CD4-positive, CD25-positive, alpha-beta regulatory T cell (primary cell): Measurements from ENCODE around the gene STMND1. TPM values are rescaled to one million over a fixed set of nuclear protein-coding genes. Genes with fewer than 3 reads are reported as not detected.

Experiments used
- ATAC-seq, 2 donors: fragments of 150-1000 bp; cut with Tn5 transposase; one replicate each; pipeline ENCODE4 v1.10.0; 2021; ENCODE audit warnings: low read depth in 2 of 2, moderate number of reproducible peaks in 2 of 2, moderate library complexity in 1 of 2
- DNase-seq, 3 donors: peaks; one replicate each; pipeline versions ENCODE4 v3.0.0 to v3.0.0-alpha.2; 2012 to 2022; ENCODE audit warnings: mixed read lengths in 1 of 3
- H3K27ac ChIP-seq: one replicate; pipeline ENCODE4 v1.7.0; 2013; ENCODE audit warnings: mild to moderate bottlenecking, low read length; ENCODE audit not compliant: insufficient read depth, poor library complexity, severe bottlenecking
- H3K27me3 ChIP-seq: one replicate; pipeline ENCODE4 v1.7.0; 2013; ENCODE audit warnings: low read length; ENCODE audit not compliant: control insufficient read depth, insufficient read depth
- H3K36me3 ChIP-seq: one replicate; pipeline ENCODE4 v1.7.0; 2013; ENCODE audit warnings: mild to moderate bottlenecking, low read length, moderate library complexity; ENCODE audit not compliant: control insufficient read depth, insufficient read depth
- H3K4me1 ChIP-seq: 2 replicates; pipeline ENCODE4 v1.7.0; 2013; ENCODE audit warnings: mild to moderate bottlenecking, low read length; ENCODE audit not compliant: insufficient read depth, control insufficient read depth, poor library complexity, severe bottlenecking
- H3K4me3 ChIP-seq: one replicate; pipeline ENCODE4 v1.7.0; 2013; ENCODE audit warnings: low read depth, mild to moderate bottlenecking, low read length, moderate library complexity
- H3K9me3 ChIP-seq, 2 experiments: 1 replicate in 1 of 2; 2 replicates in 1 of 2; pipeline ENCODE4 v1.7.0; 2013; ENCODE audit warnings: low read length in 2 of 2, mild to moderate bottlenecking in 1 of 2, moderate library complexity in 1 of 2; ENCODE audit not compliant: control insufficient read depth in 2 of 2
- H3K27ac Mint-ChIP-seq, 3 donors: one replicate each; pipeline ENCODE4 v1.8.0; 2020 to 2022; ENCODE audit warnings: mild to moderate bottlenecking in 3 of 3, mixed read lengths in 3 of 3, moderate library complexity in 2 of 3
- H3K27me3 Mint-ChIP-seq: one replicate; pipeline ENCODE4 v1.8.0; 2022; ENCODE audit warnings: mild to moderate bottlenecking, mixed read lengths
- H3K36me3 Mint-ChIP-seq: one replicate; pipeline ENCODE4 v1.8.0; 2020; ENCODE audit warnings: mixed read lengths
- H3K4me1 Mint-ChIP-seq, 4 donors: one replicate each; pipeline ENCODE4 v1.8.0; 2020 to 2022; ENCODE audit warnings: mixed read lengths in 4 of 4, mild to moderate bottlenecking in 1 of 4
- H3K4me3 Mint-ChIP-seq, 4 donors: one replicate each; pipeline ENCODE4 v1.8.0; 2020 to 2022; ENCODE audit warnings: mild to moderate bottlenecking in 4 of 4, mixed read lengths in 4 of 4, moderate library complexity in 3 of 4
- H3K9me3 Mint-ChIP-seq, 7 donors: one replicate each; pipeline ENCODE4 v1.8.0; 2020 to 2022; ENCODE audit warnings: mixed read lengths in 7 of 7, mild to moderate bottlenecking in 3 of 7, moderate library complexity in 2 of 7
- polyA plus RNA-seq, 4 donors: library from polyadenylated mRNA; unstranded; fragments of 300-500 nt; fragmentation: Illumina TruSeq; gene quantifications; one replicate each; pipeline ENCODE4 v1.2.3, GENCODE V29; 2021
- total RNA-seq: library from RNA; stranded (reverse); gene quantifications from one replicate; pipeline ENCODE4 v1.2.3, GENCODE V29; 2022

Gene STMND1
- total and polyA plus RNA-seq, 5 donors from 2014 or later: not detected

GRCh38 chr6:17116117-17116440, 14.2 kb downstream of the STMND1 start:
- H3K36me3 Mint-ChIP-seq: no peaks in the 10 kb centered on the region

GRCh38 chr6:17120019-17120418, 18.2 kb downstream of the STMND1 start:
- no peaks in the 10 kb centered on the region for H3K36me3 Mint-ChIP-seq
- ATAC-seq: no peak
- H3K9me3 Mint-ChIP-seq: peaks cover 0 to 4% (median 0%) of the 10 kb centered on the region in 7 donors
- no peak overlapping the region for H3K27ac ChIP-seq
- no peaks in the 10 kb centered on the region for H3K4me1 Mint-ChIP-seq
- H3K36me3 ChIP-seq: no peaks in the 10 kb centered on the region
- no peak for DNase-seq
- no peaks in the 10 kb centered on the region for H3K9me3 ChIP-seq
- no peaks in the 10 kb centered on the region for H3K27me3 Mint-ChIP-seq
- no peak overlapping the region for H3K4me3 Mint-ChIP-seq
- H3K27me3 ChIP-seq: no peaks in the 10 kb centered on the region
- no peak overlapping the region for H3K27ac Mint-ChIP-seq
- H3K4me1 ChIP-seq: no peaks in the 10 kb centered on the region
- H3K4me3 ChIP-seq: no peak overlapping the region

More at GRCh38 chr6:17116117-17116440, 14.2 kb downstream of the STMND1 start:
- H3K4me3 Mint-ChIP-seq: no peak overlapping the region
- H3K27ac ChIP-seq: no peak overlapping the region
- H3K4me1 Mint-ChIP-seq: no peaks in the 10 kb centered on the region
- peaks cover 0 to 4% (median 0%) of the 10 kb centered on the region in 7 donors for H3K9me3 Mint-ChIP-seq
- H3K27me3 ChIP-seq: no peaks in the 10 kb centered on the region
- no peak for DNase-seq
- no peak for ATAC-seq
- no peaks in the 10 kb centered on the region for H3K9me3 ChIP-seq
- H3K27ac Mint-ChIP-seq: no peak overlapping the region
- H3K4me1 ChIP-seq: no peaks in the 10 kb centered on the region
- no peak overlapping the region for H3K4me3 ChIP-seq
- H3K27me3 Mint-ChIP-seq: no peaks in the 10 kb centered on the region
- H3K36me3 ChIP-seq: no peaks in the 10 kb centered on the region

- Histone ChIP-seq H3K36me3 (no peaks in the 10 kb centered on the region), H3K4me3 (no peak overlapping the region), H3K27me3 (no peaks in the 10 kb centered on the region), H3K4me1 (no peaks in the 10 kb centered on the region), H3K27ac (no peak overlapping the region), H3K9me3 (no peaks in the 10 kb centered on the region)
- ATAC-seq (no peak), DNase-seq (no peak)
- Mint-ChIP-seq H3K36me3 (no peaks in the 10 kb centered on the region), H3K4me3 (no peak overlapping the region), H3K27ac (no peak overlapping the region), H3K27me3 (peaks cover 6% of the 10 kb centered on the region), H3K9me3 (peaks cover 0 to 4% (median under 1%) of the 10 kb centered on the region in 7 donors), H3K4me1 (no peaks in the 10 kb centered on the region)
These were observed 23.6 kb downstream of the STMND1 start for GRCh38 chr6:17125407-17125806.

- Histone ChIP-seq H3K27me3 (no peaks in the 10 kb centered on the region), H3K4me3 (no peak overlapping the region), H3K4me1 (no peaks in the 10 kb centered on the region), H3K27ac (no peak overlapping the region), H3K9me3 (peaks cover 6 to 9% of the 10 kb centered on the region in 2 experiments), H3K36me3 (no peaks in the 10 kb centered on the region)
- H3K4me3 Mint-ChIP-seq: no peak overlapping the region
- ATAC-seq (no peak), DNase-seq (no peak)
- H3K36me3 Mint-ChIP-seq: no peaks in the 10 kb centered on the region
- H3K4me1 Mint-ChIP-seq: no peaks in the 10 kb centered on the region
- H3K9me3 Mint-ChIP-seq: peaks cover 0 to 16% (median 6%) of the 10 kb centered on the region in 7 donors
- peaks cover 10% of the 10 kb centered on the region for H3K27me3 Mint-ChIP-seq
- H3K27ac Mint-ChIP-seq: no peak overlapping the region
These were observed 28.9 kb downstream of the STMND1 start for GRCh38 chr6:17130786-17131185.

GRCh38 chr6:17132967-17133366, 31.1 kb downstream of the STMND1 start:
- Histone ChIP-seq H3K27me3 (no peaks in the 10 kb centered on the region), H3K4me3 (no peak overlapping the region), H3K9me3 (peaks cover 6 to 9% of the 10 kb centered on the region in 2 experiments), H3K27ac (no peak overlapping the region), H3K4me1 (no peaks in the 10 kb centered on the region), H3K36me3 (no peaks in the 10 kb centered on the region)
- H3K36me3 Mint-ChIP-seq: no peaks in the 10 kb centered on the region
- DNase-seq (no peak), ATAC-seq (no peak)
- H3K9me3 Mint-ChIP-seq: peaks cover 1 to 25% (median 6%) of the 10 kb centered on the region in 7 donors
- no peak overlapping the region for H3K4me3 Mint-ChIP-seq
- H3K4me1 Mint-ChIP-seq: no peaks in the 10 kb centered on the region
- no peak overlapping the region for H3K27ac Mint-ChIP-seq
- peaks cover 10% of the 10 kb centered on the region for H3K27me3 Mint-ChIP-seq

GRCh38 chr6:17138033-17138432, 36.2 kb downstream of the STMND1 start:
- Mint-ChIP-seq H3K27me3 (peaks cover 4% of the 10 kb centered on the region), H3K9me3 (peaks cover 2 to 31% (median 9%) of the 10 kb centered on the region in 7 donors), H3K36me3 (no peaks in the 10 kb centered on the region), H3K4me3 (no peak overlapping the region), H3K27ac (no peak overlapping the region), H3K4me1 (no peaks in the 10 kb centered on the region)
- Histone ChIP-seq H3K27ac (no peak overlapping the region), H3K9me3 (peaks cover 6% of the 10 kb centered on the region in 2 experiments), H3K4me3 (no peak overlapping the region), H3K36me3 (no peaks in the 10 kb centered on the region), H3K27me3 (no peaks in the 10 kb centered on the region), H3K4me1 (no peaks in the 10 kb centered on the region)
- no peak for DNase-seq
- ATAC-seq: no peak

GRCh38 chr6:17144016-17144415, 42.2 kb downstream of the STMND1 start:
- H3K27ac Mint-ChIP-seq: no peak overlapping the region

GRCh38 chr6:17149571-17149970, 47.7 kb downstream of the STMND1 start:
- H3K27ac ChIP-seq: no peak overlapping the region
- no peaks in the 10 kb centered on the region for H3K36me3 Mint-ChIP-seq
- no peaks in the 10 kb centered on the region for H3K27me3 ChIP-seq
- H3K4me1 ChIP-seq: no peaks in the 10 kb centered on the region
- no peak overlapping the region for H3K4me3 Mint-ChIP-seq
- no peaks in the 10 kb centered on the region for H3K36me3 ChIP-seq
- peaks cover 0 to 21% (median 4%) of the 10 kb centered on the region in 7 donors for H3K9me3 Mint-ChIP-seq
- H3K9me3 ChIP-seq: peaks cover 1 to 4% of the 10 kb centered on the region in 2 experiments
- H3K27me3 Mint-ChIP-seq: no peaks in the 10 kb centered on the region
- no peak overlapping the region for H3K4me3 ChIP-seq
- ATAC-seq (no peak), DNase-seq (no peak)
- H3K4me1 Mint-ChIP-seq: no peaks in the 10 kb centered on the region
- H3K27ac Mint-ChIP-seq: no peak overlapping the region

More at GRCh38 chr6:17144016-17144415, 42.2 kb downstream of the STMND1 start:
- Histone ChIP-seq H3K4me1 (no peaks in the 10 kb centered on the region), H3K4me3 (no peak overlapping the region), H3K27me3 (no peaks in the 10 kb centered on the region), H3K36me3 (no peaks in the 10 kb centered on the region), H3K9me3 (peaks cover 0 to 5% of the 10 kb centered on the region in 2 experiments), H3K27ac (no peak overlapping the region)
- no peak overlapping the region for H3K4me3 Mint-ChIP-seq
- no peaks in the 10 kb centered on the region for H3K36me3 Mint-ChIP-seq
- no peak for DNase-seq
- peaks cover 0 to 40% (median 4%) of the 10 kb centered on the region in 7 donors for H3K9me3 Mint-ChIP-seq
- ATAC-seq: no peak
- H3K27me3 Mint-ChIP-seq: peaks cover 4% of the 10 kb centered on the region
- H3K4me1 Mint-ChIP-seq: no peaks in the 10 kb centered on the region
